ENCODE results near the gene CRTC1.

Gene CRTC1

DNA sequence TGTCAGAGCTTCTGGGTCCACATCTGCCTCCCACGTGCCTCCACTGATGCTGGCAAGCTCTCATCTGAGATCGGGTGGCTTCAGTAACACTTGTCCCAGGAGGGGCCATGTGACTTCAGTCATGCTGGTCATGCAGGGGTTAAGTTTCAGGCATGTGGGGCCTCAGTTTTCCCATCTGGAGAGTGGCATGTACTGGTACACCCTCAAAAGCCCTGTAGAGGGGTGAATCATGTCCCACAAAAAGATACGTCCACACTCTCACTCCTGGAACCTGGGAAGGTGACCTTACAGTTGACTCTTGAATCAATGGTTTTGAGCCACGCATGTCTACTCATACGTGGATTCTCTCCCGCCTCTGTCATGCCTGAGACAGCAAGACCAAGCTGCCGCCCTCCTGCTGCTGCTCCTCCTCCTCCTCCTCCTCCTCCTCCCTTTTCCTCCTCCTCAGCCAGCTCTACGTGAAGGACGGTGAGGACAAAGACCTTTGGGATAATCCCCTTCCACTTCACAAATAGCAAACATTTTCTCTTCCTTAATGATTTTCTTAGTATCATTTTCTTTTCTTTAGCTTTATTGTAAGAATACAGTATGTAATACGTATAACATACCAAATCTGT lies 54.0 kb downstream of the CRTC1 start:
- DNase-seq (ENCODE audit: low spot score) = no peak
- Histone ChIP-seq H3K27ac (no peak overlapping the region), H3K4me3 (no peak overlapping the region)
- TF ChIP-seq, protein P1, sequence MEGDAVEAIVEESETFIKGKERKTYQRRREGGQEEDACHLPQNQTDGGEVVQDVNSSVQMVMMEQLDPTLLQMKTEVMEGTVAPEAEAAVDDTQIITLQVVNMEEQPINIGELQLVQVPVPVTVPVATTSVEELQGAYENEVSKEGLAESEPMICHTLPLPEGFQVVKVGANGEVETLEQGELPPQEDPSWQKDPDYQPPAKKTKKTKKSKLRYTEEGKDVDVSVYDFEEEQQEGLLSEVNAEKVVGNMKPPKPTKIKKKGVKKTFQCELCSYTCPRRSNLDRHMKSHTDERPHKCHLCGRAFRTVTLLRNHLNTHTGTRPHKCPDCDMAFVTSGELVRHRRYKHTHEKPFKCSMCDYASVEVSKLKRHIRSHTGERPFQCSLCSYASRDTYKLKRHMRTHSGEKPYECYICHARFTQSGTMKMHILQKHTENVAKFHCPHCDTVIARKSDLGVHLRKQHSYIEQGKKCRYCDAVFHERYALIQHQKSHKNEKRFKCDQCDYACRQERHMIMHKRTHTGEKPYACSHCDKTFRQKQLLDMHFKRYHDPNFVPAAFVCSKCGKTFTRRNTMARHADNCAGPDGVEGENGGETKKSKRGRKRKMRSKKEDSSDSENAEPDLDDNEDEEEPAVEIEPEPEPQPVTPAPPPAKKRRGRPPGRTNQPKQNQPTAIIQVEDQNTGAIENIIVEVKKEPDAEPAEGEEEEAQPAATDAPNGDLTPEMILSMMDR (IDR thresholded peaks at IDR 0.05) = no peak

DNA sequence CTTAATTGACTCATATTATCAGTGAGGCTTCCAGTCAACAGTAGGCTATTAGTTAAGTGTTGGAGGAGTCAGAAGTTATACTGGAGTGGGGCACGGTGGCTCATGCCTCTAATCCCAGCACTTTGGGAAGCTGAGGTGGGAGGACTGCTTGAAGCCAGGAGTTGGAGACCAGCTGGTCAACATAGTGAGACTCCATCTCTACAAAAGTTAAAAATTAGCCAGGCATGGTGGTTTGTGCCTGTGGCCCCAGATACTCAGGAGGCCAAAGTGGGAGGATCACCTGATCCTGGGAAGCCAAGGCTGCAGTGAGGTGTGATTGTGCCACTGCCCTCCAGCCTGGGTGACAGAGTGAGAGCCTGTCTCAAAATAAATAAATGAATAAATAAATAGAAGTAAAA lies 54.5 kb downstream of the CRTC1 start:
- no peak for DNase-seq (ENCODE audit: low spot score)
- TF ChIP-seq, protein P1 (IDR thresholded peaks at IDR 0.05) = no peak

DNA sequence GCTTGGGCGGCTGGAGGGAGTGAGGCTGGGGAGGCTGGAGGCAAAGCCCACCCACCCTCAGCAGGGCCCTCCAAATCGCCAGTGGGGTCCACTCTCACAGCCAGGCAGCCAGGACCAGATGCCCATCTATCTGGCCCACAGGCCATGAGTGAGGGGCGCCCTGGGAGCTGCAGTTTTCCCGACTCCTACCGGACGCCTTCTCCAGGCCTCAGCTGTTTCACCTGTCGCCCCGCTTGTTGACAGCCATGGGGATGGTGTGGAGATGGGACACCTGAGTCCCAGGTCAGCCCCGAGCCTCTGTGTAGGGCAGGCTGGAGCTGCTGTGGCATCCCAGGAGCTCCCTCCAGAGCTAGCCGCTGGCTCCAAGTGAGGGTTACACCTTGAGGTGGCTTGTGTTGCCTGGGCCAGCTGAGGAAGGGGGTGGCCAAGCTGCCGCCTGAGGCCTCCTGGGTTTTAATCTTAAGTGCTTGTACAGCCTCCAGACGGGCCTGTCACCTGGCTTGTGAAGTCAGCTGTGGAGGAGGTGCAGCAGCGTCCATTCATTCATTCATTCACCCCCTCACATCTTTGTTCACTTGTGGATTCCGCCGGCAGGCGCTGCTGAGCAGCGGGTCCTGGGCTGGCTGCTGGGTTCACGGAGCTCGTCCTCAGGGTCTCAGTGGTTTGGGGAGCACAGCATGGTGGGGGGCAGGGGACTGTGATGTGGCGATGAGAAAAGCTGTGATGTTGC lies 55.6 kb downstream of the CRTC1 start:
- TF ChIP-seq, protein P1 (IDR thresholded peaks at IDR 0.05) = no peak
- DNase-seq (ENCODE audit: low spot score) = no peak
- no peak overlapping the region for H3K4me3 ChIP-seq
- no peak overlapping the region for H3K27ac ChIP-seq

More for the DNA sequence above, 54.5 kb downstream of the CRTC1 start:
- Histone ChIP-seq H3K4me3 (no peak overlapping the region), H3K27ac (no peak overlapping the region)

DNA sequence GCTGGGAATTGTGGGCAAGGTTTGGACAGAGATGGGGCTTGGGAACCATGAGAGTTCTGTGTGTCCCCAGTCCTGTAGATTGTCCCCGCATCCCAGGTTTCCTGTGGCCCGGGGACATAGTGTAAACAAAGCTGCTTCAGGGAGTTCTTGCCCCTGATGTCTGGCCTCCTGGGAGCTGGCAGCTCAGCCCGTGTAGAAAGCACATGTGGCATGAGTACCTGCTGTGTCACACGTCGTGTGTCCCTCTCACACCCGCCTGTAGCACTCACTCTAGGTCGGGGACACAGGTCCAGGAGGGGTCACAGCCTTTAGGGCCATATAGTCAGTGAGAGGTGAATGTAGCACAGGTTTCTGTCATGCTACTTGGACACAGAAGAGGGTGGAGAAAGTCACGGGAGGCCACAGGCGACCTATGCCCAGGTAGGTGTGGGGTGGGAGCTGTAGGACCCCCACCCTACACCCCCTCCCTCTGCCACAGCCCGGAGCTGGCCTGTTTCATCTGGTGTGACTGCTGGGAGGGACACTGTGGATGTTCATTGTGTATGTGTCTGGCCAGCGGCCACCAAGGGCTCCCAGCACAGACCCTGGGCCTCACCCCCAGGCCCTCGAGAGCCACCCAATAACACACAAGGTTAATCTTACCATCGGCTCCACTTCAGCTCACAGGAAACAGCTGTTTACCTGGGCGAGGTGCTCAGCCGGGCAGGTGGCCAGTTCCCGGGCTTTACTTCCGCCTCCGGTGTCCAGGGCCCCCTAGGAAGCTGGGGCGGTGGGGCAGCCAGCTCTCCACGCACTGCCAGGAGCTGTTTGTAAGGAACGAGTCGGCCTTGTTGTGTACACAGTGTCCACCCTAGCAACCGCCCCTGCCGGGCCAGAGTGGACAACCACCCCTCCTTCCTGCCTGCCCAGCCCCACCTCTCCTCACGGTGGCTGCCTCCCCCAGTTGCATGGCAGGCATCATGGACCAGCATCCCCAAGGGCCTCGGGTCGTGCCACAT lies 57.9 kb downstream of the CRTC1 start:
- DNase-seq (ENCODE audit: low spot score) = no peak
- TF ChIP-seq, protein P1 (IDR thresholded peaks at IDR 0.05) = no peak
- no peak overlapping the region for H3K4me3 ChIP-seq
- H3K27ac ChIP-seq = no peak overlapping the region

DNA sequence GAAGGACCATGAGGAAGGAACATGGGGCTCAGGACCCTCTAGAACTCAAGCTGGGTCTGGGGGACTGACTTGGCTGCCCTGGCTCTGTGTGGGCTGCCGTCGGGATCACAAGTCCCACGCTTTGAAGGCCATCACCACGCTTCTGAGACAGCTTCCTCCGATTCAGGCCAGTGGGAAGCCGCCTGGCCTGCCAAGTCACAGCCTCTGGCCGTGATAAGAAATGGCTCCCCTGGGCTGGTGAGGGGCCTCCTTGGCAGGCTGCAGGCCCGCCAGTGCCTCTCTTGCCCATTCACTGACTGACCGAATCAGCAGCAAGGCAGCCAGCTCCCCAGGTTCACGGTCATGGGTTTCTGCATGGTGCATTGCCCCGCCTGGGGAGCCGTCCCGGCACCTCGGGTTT lies 58.8 kb downstream of the CRTC1 start:
- no peak overlapping the region for H3K27ac ChIP-seq
- DNase-seq (ENCODE audit: low spot score) = no peak
- no peak overlapping the region for H3K4me3 ChIP-seq
- TF ChIP-seq, protein P1 (IDR thresholded peaks at IDR 0.05) = no peak

DNA sequence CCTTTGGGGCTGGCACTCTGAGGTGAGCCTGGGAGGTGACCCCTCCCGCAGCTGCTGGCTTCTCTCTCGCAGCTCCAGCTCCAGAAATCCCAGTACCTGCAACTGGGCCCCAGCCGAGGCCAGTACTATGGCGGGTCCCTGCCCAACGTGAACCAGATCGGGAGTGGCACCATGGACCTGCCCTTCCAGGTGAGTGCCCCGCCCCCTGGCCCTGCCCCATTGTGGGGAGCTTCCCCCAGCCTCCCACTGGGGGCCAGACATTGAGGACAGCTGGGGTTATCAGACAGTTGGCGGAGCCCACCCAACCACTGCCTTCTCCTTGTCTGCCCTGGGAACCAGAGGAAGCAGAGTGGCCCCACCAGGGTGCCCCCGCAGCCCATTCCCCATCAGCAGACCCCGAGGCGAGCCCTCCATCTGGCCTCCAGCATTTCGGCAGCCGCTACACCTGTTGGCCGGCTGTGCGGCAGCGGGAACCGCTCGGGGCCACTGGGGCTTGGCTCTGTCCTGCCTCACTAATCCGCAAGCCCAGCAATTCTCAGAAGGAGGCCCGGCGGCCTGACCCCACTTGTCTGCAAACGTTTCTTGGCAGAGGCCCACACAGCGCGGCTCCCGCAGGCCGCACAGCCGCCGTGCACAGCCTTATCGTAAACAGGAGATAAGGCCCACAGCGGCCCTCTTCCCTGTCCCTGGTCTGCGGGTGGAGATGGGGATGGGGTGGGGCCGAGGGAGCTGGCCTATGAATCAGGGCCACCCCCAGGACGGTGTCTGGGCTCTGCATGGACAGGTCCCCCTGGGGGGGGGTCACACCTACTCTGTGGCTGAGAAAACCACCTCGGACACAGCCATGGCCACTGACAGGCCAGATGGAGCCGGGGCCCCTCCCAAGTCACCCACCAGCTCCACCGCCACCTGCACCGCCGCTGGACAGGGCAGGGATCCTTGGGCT lies 59.6 kb downstream of the CRTC1 start:
- Histone ChIP-seq H3K4me3 (no peak overlapping the region), H3K27ac (no peak overlapping the region)
- DNase-seq (ENCODE audit: low spot score) = no peak
- TF ChIP-seq, protein P1 (IDR thresholded peaks at IDR 0.05) = no peak

Data from coronary artery (tissue), 2 donors.